NCI-H1048 (cell line): Measurements from ENCODE around the gene CSPG4.
A peak's percentile ranks its signal among the peaks of the same experiment; 100 is the strongest.
"Not testable (repeated sequence)": the region's sequence is repeated elsewhere in the genome, so short reads cannot be mapped to it uniquely, and the experiment has no call there.

Experiments
- DNase-seq: peaks from one replicate; lab custom pipeline; 2025; lab: John Stamatoyannopoulos, UW

The CSPG4 gene

DNA sequence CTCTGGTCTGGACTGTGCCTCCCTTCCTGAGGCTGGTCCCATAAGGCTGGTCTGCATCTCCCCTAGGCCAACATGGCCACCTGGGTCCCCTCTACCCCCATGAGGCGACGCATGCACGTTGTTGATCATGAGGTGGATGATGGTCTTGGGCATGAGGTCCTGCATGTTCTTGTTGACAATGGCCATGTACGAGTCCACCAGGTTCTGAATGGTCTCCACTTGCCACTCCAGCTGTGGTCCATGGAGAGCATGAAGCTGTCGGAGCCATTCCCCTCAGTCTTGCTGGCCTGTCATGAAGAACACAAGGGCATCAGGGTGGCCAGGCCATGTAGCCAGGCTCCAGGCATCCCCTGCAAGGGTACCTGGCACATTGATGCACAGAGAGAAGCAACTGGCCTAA lies 27.1 kb upstream of the CSPG4 start:
- DNase-seq, result no peak

DNA sequence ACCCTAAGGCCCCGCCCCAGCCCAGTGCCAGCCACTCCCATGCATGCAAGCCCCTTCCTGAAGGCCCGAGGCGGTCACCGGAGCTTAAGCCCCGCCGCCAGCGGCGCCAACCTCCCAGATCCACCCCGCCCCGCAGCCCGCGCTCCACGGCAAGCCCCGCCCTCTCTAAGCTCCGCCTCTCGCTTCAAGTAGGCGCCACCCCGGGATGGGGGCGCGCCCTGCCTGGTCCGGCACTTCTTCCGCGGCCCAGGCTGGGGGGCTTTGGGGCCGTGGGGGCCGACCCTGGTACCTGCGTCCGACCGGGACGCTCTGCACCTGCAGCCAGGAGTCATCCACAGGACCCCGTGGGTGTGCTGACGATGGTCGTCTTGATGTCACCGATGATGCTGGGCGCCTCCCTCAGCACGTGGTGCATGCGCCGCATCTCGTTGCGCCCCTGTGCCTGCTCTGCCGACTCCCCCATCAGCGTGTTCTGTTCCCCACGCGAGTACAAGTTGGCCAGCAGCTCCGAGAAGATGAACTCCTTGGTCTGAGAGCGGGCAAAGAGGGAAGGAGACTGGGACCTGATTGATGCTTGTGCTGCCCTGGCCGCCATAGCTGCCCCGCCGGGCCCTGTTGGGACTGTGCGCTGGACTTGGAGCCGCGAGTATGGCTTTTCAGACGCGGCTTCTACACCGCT lies 26.1 kb upstream of the CSPG4 start:
- peak; percentile 84 for DNase-seq

DNA sequence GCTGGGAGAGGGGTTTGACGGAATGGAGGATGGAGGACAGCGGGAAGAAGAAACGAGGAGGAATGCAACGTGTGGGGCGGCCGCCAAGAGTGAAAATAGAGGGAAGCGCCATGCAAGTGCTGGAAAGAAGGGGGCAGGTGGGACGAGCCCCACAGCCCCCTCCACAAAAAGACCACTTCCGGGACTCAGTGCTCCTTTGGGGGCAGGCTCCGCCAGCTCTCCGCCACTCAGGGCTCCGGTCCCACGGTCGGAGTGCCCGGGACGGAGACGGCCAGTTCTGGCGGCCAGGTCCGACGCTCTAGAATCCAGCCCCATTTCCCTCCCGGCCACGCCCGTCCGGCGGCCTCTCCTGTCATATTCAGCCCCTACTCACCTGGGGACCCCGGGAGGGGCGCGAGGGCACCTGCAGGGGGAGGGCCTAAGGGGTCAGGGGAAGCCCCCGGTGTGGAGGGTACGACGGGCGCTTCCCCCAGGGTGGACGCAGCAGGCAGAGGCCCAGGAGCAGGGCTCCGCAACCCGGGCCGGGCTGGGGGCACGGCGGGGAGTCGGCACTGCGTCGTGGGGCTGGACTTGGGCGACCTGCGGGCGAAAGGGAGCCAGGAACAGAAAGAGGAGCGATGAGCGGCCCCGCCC lies 25.5 kb upstream of the CSPG4 start:
- DNase-seq, result no peak

DNA sequence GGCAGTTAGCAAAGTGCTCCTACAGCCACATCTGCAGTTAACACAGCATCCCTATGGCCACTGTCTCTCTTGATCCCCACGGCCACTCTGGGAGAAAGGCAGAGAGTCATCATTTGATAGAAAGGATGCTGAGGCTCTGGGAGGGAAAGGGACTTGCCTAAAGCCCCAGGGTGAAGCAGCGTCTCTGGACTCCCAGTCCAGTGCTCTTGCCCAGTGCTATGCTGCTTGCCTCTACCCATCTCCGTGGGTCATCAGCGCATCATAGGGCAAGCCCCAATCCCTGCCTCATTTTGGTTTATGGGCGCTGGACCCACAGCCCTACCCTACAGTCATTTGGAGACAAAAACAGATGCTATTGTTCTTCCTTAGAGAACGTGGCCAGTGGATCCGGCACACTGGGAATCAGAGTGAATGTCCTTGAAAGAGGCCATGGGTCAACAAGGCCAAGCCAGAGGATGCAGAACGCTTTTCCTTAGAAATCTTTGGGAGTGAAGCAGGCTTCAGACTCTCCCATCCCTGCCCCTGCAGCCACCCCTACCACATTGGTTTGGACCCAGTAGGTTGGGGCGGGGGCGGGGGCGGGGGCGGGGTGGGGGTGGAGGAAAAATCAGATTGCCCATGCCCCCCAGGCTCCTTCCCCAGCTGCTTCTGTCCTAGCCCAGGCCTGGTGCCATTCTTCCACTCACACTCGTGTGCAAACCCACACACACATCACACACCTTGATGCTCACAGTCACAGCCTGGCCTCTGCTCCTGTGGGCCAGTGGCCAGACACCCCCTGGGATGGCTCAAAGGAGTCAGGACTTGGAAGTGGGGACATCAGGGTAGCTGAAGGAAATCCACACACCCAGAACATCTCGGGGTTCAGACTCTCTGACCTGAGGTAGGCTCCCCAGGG lies 24.7 kb upstream of the CSPG4 start:
- not testable (repeated sequence) for DNase-seq

DNA sequence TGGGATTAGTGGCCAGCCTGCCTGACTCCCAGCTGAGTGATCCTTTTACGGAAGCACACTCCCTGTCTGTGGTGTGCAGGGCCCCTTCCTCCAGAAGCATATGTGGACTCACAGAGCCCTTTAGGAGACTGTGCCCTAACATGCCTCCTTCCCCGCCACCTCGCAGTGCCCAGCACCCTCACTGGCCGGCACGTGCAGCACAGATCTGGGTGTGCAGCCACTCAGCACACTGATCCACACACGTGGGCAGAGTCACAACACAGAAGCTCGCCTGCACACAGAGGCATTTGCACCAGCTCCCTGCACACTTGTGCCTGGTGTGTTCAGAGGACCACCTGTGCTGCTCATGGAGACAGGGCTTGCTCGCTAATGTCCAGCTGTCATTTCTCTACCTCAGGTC lies 23.6 kb upstream of the CSPG4 start:
- no peak for DNase-seq

DNA sequence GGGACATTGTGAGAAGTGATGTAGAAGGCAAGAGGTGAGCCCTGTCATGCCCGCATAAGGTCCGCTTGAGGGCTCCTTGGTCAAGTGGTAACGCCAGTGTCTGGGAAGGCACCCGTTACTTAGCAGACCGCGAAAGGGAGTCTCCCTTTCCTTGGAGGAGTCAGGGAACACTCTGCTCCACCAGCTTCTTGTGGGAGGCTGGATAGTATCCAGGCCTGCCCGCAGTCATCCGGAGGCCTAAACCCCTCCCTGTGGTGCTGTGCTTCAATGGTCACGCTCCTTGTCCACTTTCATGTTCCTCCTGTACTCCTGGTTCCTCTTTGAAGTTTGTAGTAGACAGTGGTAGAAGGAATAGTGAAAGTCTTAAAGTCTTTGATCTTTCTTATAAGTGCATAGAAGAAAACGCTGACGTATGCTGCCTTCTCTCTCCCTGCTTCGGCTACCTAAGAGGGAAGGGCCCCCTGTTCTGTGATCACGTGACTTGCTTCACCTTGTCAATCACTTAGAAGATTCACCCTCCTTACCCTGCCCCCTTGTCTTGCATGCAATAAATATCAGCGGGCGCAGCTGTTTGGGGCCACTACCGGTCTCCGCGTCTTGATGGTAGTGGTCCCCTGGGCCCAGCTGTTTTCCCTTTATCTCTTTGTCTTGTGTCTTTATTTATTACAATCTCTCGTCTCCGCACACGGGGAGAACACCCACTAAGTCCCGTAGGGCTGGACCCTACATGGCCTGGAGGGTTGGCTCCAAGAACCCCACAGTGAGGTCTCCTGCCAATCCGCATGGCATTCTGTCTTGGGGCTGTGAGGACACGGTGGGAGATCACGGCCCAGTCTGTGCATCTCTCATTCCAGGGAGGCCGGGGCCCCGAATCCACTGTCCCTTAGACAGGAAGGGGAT lies 22.5 kb upstream of the CSPG4 start:
- not testable (repeated sequence) for DNase-seq

DNA sequence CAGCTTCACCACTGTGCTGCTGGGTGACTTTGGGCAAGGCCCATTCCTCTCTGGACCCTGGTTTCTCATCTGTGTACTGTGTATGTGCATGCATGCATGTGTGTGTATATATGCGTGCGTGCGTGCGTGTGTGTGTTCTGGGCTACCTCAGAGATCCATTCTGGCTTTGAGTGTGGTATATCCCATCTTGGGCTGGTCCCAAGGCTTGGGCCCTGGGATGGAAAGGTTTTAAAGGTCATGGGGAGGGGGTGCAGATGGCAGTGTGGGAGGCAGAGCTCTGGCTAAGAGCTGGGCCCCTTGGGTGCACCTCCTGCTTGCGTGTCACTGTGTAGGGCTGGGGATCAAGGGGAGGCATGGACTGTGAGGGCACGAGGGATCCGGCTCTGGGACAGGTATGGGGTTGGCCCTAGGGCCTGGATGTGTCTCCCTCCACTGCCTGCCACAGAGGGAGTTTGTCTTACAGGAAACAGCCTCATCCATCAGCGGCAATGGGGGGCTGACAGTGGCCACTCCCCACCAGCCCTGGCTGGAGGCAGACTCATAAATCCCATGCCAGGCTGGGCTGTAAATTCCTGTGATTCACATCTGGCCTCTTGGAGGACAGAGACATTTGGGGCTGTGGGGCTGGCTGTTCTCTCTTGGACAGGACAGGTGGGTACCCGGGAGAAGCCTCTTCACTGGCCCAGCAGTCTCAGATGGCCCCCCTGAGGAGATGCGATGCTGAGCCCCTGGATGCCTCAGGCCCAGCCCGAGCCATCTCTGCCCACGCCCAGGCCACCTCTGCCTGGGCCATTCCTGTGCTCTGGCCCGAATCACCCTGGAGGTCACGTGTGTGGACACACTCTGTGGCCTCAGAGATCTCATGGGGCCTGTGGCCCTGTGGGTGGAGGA lies 21.4 kb upstream of the CSPG4 start:
- no peak for DNase-seq

DNA sequence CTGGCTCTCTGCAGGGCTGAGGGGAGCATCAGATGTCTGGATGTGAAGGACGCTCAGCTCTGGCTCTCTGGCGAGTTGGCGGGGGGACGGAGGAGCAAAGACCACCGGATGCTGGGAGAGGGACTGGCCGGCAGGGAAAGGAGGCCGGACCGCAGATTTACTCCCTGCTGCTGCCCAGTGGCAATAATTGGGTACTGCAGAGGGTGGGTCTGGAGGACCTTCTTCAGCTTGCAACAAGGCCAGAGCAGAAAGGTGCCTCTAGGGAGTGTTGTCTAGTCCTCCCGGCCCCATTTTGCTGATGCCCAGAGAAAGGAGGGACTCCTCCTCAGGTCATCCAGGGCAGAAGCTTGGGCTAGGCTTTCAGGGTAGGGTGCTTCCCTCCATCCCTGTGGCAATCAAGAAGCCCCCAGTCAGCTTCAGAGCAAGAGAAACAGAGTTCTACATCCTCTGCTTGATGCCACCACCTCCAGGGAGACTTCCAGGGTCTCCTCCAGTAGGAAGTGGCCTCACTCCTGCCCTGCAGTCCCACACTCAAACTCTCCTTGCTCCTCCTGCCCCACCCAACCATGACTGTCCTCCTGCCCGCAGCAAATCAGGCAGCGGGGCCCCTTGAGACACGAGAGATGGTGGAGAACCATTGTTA lies 20.3 kb upstream of the CSPG4 start:
- DNase-seq, result no peak

DNA sequence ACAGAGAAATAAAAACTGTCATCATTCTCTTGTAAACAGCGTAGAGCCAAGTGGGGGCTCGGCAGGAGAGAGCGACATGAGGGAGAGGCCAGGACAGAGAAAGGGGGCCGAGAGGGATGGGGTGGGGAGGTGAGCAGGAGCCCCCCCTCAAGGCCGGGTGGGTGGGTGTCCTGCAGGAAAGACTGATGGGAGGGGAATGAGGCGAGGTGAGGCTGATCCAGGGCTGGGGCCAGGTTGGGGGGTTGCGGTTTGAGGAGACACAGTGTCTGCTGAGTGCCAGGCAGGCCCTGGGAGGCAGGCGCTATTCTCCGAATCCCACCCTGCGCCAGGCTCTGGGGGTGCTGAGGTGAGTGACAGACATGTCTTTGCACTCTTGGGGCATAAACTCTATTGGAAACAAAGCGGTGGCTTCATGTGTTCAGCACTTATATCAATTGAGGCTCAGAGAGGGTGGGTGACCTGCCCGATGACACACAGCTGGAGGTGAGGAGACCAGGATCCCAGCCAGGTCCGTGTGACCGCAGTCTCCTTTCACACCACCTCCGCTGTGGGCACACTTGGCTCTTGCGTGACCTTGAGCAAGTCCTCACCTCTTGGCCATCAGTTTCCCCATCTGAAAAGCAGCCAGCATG lies 19.6 kb upstream of the CSPG4 start:
- DNase-seq, result no peak

DNA sequence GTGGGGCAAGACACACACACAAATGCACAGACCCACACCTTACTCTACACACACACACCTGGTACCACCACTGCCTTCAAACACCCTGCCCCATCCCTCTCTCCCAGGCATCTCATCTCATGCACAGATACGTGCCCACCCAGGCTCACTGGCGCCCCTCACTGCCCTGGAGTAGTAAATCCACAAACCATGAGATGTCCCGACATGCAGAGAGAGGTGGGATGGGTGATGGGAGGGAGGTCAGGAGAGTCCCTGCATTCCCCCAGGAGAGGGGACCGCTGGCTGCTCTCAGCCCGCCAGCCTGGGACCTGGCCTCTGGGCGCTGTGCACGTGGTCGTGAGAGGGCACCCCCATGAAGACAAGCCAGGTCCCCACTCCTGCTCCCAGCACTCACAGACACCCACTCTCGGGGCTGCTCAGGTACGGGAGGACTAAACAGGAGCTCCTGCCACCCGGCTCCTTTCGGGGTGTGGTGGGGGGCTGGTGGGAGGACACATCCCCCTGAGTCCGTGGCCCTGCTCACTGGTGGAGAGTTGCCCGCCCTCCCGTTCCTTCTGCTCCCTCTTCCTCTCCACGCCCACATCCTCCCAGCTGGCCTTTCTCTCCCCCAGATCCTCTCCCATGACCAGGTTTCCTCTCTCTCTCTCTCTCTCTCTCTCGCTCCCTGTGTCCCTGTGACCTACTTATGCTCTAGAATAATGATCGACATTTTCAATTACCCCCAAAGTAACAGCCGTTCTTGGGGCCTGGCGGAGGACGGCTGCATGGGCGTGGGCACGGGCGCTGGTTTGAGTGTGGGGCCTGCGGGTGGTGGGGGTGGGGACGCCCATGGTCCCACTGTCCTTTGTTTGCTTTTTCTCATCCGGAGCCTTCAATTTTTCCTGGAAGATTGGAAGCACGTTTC lies 18.9 kb upstream of the CSPG4 start:
- DNase-seq, result no peak

DNA sequence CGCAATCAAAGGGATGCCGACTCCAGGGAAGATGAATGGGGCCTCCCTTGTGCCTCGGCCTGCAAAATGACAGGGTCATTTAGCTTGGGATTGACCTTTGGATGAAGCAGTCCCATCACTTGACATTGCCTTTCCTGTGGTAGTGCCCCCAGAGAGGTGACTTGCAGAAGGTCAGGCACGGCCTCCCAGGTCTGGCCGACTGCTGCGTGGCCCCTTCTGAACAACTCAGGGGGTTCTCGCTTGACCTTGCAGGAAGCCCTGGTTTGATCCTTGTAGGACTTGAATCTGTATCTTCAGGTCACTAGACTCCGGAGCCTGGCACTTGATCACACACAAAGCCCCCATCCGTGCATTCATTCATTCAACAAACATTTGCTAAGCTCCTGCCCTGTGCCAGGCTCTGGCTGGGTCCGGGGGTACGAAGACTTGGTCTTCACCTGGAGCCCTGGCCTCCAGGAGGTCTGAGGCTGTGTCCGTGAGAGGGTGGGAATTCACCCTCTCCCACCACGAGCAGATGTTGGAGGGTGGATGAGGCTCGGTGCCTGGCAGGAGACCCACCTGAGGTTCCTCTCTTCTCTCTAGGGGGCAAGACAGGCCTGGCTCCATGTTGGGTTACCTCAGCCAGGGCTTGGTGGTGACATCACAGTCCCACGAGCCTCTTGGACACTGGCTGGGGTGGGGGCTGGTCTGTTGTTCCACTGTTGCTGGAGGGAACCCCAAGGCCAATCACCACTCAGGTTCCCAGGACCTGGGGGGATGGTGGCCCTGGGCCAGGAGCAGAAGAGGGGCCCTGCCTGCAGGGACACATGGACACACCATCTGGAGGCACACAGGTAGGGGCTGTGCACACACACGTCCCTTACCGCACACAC lies 18.0 kb upstream of the CSPG4 start:
- not testable (repeated sequence) for DNase-seq

DNA sequence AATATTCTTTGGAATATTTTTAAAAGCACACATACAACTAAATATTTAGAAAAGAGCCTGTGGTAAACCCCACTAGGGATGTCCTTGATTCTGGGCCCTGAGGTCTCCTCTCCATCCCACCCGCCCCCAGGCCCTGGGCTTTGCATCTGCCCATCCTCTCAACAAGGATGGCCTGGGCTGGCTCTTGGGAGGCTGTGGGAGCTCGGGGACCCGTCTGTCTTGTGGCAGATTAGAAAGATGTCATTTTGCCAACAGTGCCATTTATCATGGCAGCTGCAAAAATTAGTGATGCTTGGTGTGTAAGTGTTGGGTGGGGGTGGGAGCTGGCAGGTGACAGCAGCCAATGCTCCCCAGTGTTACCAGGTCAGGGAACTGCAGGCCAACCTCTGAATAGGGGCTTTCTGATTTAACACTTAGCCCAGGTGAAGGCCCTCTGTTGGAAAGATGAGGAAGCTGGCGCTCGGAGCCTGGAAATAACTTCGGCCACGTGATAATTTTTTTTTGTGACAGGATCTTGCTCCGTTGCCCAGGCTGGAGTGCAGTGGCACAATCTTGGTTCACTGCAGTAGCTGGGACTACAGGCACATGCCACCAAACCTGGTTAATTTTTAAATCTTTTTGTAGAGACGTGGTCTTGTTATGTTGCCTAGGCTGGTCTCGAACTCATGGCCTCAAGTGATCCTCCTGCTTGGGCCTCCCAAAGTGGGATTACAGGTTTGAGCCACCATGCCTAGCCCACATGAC lies 16.9 kb upstream of the CSPG4 start:
- no peak for DNase-seq

DNA sequence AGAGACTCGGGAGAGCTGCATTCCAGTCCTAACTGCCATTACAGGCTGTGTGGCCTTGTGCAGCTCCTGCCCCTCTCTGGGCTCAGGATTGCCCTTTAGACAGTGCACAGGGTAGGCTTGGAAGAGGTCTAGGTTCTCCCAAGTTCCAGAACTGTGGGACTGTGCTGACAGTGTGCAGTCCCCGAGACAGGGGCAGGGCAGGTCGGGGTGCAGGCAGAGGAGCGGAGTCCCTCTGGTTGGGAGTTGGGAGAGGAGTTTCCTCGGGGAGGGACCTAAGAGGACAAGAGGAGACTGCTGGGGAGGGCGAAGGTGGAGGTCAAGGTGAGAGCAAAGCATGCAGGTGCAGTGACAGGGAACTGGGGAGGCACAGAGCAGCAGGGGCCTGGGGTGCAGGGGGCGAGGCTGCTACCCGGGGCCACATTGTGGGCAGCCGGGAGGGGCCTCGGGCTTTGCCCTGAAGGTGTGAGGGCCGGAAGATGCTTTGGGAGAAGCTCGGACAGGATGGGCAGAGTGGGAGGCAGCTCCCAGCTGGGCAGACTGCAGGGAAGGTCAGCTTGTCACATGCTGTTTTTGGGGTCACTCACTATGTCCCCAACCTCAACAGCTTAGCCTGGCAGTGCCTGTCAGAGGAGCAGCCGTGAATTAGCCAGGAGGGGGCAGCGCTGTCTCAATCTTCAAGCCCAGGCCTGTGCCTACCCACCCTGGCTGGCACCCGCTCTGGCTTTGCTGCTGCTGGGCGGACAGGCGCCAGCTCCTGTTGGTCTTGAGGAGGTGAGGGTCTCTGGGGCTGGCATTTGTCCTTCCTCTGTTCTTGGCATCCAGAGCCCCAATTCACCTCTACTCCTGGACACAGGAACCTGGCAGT lies 15.4 kb upstream of the CSPG4 start:
- DNase-seq, result no peak

DNA sequence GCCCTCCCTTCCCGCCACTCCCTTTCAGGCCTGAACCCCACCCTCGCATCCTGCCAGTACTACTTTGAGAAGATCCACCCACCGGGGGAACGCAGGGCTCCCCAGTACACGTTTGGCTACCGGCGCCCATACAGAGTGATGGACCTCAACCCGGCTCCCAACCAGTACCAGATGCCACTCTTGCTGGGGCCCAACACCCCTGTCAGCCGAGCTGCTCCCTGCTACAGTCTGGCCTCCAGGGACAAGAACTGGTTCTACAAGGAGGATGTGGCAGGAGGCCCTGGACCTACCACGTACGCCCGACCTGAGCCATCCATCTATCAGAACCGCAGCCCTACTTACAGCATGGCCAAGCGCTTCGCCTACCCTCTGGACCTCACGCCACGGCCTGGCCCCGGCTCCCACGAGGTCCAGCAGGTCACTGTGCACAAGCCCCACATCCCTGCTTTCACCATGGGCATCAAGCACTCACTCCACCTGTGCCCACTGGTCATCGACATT lies 14.4 kb upstream of the CSPG4 start:
- DNase-seq, result no peak

DNA sequence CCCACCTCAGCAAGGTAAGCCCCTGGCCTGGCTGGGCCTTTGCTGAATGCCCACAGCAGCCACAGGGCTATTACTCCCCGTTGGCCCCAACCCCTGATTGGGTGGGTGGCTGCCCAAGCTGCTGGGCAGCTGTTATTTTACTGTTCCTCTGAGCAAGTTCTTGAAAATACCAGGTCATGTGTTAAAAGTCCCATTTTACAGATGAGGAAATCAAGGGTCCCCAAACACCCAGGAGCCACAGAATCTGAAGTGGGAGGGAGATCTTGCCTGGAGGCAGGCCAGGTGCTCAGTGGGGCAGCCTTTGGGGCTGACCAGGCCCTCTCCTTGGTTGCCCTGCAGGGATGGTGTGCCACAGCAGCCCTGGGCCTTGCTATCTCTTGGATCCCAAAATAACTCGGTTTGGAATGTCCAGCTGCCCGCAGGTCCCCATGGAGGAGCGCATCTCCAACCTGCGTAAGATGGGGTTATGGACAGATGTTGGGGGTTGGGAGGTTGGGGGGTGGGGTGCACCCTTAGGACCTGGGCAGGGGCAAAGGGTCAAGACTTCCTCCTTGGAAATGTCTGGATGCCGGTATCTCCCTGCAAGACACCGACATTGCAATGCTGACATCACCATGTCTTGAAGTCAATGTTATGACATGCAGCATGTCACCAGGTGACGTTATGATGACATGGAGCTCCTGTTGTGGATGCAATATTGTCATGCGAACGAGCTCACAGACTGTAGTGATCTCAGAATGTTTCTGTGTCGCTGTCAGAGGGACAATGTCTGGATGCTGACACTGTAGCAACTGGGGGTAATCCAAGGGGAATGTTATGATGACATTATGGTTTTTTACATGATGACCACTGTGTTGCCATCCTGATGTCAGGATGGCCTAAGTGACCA lies 13.3 kb upstream of the CSPG4 start:
- no peak for DNase-seq
